Osteocyte (in vitro differentiated cells): ENCODE measurements around the gene ADAMTS9. TPM values are rescaled to one million over a fixed set of nuclear protein-coding genes. Genes with fewer than 3 reads are reported as not detected.

ENCODE experiments used
- DNase-seq: peaks from one replicate; pipeline ENCODE4 v3.0.0; 2021; ENCODE audit warnings: mixed read lengths; ENCODE audit not compliant: unreplicated experiment; ENCODE audit errors: extremely low spot score
- H3K27ac Mint-ChIP-seq: one replicate; pipeline ENCODE4 v1.8.0; 2021; ENCODE audit warnings: mild to moderate bottlenecking, mixed read lengths; ENCODE audit not compliant: unreplicated experiment
- H3K27me3 Mint-ChIP-seq: one replicate; pipeline ENCODE4 v1.8.0; 2021; ENCODE audit warnings: mixed read lengths; ENCODE audit not compliant: unreplicated experiment
- H3K36me3 Mint-ChIP-seq: one replicate; pipeline ENCODE4 v1.8.0; 2021; ENCODE audit warnings: mixed read lengths; ENCODE audit not compliant: unreplicated experiment
- H3K4me1 Mint-ChIP-seq: one replicate; pipeline ENCODE4 v1.8.0; 2021; ENCODE audit warnings: mixed read lengths; ENCODE audit not compliant: unreplicated experiment
- H3K4me3 Mint-ChIP-seq: one replicate; pipeline ENCODE4 v1.8.0; 2021; ENCODE audit warnings: mild to moderate bottlenecking, moderate library complexity, mixed read lengths; ENCODE audit not compliant: unreplicated experiment
- H3K9me3 Mint-ChIP-seq: one replicate; pipeline ENCODE4 v1.8.0; 2021; ENCODE audit warnings: mixed read lengths; ENCODE audit not compliant: unreplicated experiment
- total RNA-seq: library from RNA; stranded (reverse); gene quantifications from 2 replicates; pipeline ENCODE4 v1.2.1, GENCODE V29; 2021
- TF ChIP-seq, protein P1 (sequence below): fragments of 200-600 bp; sonication (generic); IDR thresholded peaks from 2 replicates; pipeline ENCODE4 v1.5.0; 2021; ENCODE audit warnings: antibody characterized with exemption, mild to moderate bottlenecking, moderate library complexity

Gene ADAMTS9
- total RNA-seq, 1 donor from 2014 or later: 1.5 TPM

DNA sequence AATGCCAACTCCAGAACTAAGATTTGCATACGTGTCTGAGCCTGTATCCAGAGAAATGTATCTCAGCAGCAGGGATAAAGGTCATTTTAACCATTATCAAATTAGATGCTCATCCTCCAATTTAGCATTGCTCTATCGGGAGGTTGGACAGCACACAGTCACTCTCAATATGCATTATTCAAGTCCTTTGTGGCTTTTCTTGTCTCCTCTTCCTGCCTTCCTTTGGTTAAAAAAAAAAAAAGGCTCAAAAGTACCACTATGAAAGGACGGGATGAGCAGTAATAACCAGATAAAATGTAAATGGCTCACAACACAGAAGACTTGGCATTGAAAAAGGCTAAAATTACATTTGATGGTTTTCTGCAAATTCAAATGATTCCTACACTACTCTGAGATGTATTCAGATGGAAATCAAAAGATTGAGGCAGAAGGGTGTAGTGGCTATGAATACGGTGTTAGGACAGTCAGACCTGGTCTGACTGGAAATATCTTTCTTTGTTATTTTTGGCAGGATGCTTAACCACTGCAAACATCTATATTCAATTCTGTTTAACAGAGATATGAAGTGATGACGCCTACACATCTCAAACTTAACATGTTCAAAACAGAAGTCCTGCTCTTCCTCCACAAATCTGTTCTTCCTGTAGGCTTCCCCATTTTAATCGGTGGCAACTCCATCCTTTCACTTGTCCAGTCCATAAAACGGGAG, 109.6 kb downstream of the ADAMTS9 start:
- H3K4me1 Mint-ChIP-seq: peaks cover 3% of the 10 kb centered on the region
- TF ChIP-seq, protein P1, sequence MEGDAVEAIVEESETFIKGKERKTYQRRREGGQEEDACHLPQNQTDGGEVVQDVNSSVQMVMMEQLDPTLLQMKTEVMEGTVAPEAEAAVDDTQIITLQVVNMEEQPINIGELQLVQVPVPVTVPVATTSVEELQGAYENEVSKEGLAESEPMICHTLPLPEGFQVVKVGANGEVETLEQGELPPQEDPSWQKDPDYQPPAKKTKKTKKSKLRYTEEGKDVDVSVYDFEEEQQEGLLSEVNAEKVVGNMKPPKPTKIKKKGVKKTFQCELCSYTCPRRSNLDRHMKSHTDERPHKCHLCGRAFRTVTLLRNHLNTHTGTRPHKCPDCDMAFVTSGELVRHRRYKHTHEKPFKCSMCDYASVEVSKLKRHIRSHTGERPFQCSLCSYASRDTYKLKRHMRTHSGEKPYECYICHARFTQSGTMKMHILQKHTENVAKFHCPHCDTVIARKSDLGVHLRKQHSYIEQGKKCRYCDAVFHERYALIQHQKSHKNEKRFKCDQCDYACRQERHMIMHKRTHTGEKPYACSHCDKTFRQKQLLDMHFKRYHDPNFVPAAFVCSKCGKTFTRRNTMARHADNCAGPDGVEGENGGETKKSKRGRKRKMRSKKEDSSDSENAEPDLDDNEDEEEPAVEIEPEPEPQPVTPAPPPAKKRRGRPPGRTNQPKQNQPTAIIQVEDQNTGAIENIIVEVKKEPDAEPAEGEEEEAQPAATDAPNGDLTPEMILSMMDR: no peak
- H3K27me3 Mint-ChIP-seq: no peaks in the 10 kb centered on the region
- H3K27ac Mint-ChIP-seq: no peak overlapping the region
- DNase-seq: no peak
- H3K4me3 Mint-ChIP-seq: no peak overlapping the region
- H3K9me3 Mint-ChIP-seq: no peaks in the 10 kb centered on the region
- no peaks in the 10 kb centered on the region for H3K36me3 Mint-ChIP-seq

DNA sequence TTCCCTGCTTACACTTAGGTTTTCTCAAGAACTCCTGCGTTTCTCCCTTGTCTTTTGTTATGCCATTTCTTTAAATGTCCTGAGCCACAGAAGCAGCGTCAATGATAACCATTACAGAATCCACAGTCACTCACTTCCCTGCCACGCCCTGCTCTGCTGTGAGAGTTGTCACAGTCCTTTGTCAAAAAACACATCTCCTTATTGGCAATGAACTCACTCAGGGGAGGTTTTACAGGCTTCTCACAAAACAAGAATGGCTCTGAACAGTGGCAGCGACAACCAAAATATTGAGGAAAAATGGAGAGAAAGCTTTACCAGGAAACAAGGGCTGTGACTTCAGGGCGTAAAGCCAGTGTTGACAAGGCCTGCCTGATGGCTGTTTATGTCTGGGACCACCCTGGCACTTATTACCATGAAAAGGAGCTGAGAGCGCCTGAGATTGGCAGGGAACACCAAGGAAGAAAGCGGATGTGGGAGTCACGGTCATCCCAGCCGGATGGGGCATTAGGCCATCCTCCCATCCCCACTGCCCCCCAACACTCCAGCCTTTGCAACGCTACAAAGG, 111.5 kb downstream of the ADAMTS9 start:
- Mint-ChIP-seq H3K27me3 (no peaks in the 10 kb centered on the region), H3K9me3 (no peaks in the 10 kb centered on the region), H3K4me1 (peaks cover 3% of the 10 kb centered on the region), H3K4me3 (no peak overlapping the region), H3K27ac (no peak overlapping the region), H3K36me3 (no peaks in the 10 kb centered on the region)
- TF ChIP-seq, protein P1: no peak
- DNase-seq: no peak

DNA sequence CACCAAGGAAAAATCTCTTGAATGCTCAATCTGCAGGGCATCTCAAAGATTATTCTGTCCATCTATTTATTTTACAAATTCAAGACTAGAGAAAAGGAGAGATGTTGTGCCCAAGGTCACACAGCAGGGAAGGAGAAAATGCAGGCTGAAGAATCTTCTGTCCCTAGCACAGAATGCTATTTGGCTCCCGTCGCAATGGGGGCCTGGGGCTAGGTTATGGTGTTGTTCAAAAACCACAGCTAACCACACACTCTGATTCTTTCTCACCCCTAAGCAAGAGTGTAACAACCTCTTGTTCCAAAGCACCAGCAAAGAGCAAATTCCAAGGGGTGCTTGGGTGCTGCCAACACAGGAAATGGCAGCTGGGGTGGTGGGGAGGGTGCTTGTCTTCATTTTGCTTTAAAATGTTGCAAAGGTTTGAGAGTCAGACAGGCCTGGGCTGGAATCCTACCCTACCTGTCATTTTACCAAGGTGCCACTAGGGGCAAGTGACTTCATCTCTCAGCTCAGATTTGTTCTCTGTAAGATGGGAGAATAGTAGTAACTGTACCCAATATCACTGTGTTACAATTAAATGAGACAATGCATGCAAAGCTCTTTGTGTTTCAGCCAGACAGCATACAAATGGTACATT, 112.5 kb downstream of the ADAMTS9 start:
- H3K4me1 Mint-ChIP-seq: peaks cover 3% of the 10 kb centered on the region
- no peak overlapping the region for H3K4me3 Mint-ChIP-seq
- H3K27ac Mint-ChIP-seq: no peak overlapping the region
- H3K27me3 Mint-ChIP-seq: peaks cover 4% of the 10 kb centered on the region
- TF ChIP-seq, protein P1: peak; percentile 52
- no peaks in the 10 kb centered on the region for H3K36me3 Mint-ChIP-seq
- H3K9me3 Mint-ChIP-seq: no peaks in the 10 kb centered on the region
- DNase-seq: no peak

DNA sequence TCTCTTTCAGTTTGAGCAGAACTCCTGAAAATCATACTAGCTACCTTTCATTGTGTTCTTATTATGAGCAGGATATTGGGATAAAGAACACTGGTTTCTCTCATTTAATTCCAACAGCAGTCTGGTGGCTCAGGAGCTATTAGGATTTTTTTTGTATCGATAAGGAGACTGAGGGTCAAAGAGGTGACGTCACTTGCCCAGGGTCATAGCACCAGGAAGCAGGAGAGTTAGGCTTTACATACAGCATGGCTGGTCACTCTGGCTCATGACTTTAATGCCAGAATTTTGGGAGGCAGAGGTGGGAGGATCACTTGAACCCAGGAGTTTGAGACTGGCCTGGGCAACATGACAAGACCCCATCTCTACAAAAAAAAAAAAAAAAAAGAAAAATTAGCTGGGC, 113.6 kb downstream of the ADAMTS9 start:
- DNase-seq: no peak
- Mint-ChIP-seq H3K4me1 (peaks cover 3% of the 10 kb centered on the region), H3K27ac (no peak overlapping the region), H3K4me3 (no peak overlapping the region), H3K36me3 (no peaks in the 10 kb centered on the region), H3K27me3 (peaks cover 9% of the 10 kb centered on the region), H3K9me3 (no peaks in the 10 kb centered on the region)
- TF ChIP-seq, protein P1: no peak

DNA sequence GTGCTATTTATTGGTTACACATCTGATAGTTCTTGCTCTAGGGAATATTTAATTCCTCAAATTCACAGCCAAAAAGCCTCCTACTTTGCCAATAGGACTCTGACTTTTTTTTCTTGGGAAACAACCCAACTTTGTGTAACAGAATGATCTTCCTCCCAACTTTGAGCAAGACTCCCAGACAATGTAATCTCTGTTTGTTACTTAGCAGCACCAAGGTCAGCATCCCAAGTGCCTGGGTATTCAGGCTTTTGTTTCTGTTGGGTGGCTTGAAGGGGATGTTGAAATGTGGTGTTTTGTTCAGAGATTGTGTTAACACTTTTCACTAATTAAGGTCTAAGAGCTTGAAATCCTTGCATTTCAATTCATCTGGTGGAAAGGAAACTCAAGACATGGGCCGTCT, 115.8 kb downstream of the ADAMTS9 start:
- H3K27me3 Mint-ChIP-seq: peaks cover 15% of the 10 kb centered on the region
- H3K4me3 Mint-ChIP-seq: no peak overlapping the region
- TF ChIP-seq, protein P1: no peak
- no peak for DNase-seq
- no peaks in the 10 kb centered on the region for H3K36me3 Mint-ChIP-seq
- H3K9me3 Mint-ChIP-seq: no peaks in the 10 kb centered on the region
- H3K27ac Mint-ChIP-seq: no peak overlapping the region
- H3K4me1 Mint-ChIP-seq: no peaks in the 10 kb centered on the region
